Measurements from ENCODE around the gene KIAA0930.

DNA sequence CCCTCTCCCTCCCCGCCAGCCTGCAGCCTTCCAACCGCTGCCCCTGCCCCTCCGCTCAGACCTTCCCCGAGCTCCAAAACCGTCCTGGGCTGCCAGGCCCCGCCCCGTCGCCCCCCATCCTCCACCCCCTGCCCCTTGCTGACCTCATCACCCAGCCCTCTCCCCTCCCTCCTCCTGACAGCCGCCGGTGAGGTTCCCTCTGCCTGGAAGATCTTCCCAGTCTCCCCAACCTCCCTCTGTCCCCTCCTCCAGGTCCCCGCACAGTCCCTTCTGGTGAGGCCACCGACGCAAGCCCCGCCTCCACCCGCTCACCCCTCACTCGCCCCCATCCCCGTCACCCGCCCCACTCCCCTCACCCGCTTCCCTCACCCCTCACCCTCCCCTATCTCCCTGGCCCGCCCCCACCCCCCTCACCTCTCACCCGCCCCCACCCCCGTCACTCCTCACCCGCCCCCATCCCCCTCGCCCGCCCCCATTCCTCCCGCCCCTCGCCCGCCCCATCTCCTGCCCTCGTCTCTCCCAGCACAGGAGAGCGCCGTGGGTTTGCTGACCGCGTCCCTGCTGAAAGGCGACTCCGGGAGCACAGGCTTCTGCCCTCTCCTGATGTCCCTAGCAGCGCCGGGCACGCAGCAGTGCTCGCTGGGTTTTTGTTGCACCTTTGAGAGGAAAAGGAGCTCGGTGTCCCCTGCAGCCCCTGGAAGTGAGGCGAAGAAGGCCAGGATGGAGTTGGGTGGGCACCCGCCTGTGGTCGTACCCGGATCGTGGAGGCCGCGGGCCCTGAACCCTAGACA is 27.7 kb upstream of the KIAA0930 start:
- no peak for TF ChIP-seq FOXP2 (optimal IDR thresholded peaks at IDR 0.05; ENCODE audit: borderline replicate concordance, extremely low read depth, extremely low read length, insufficient read depth)
- no peak for TF ChIP-seq TAF1 (IDR thresholded peaks at IDR 0.05; ENCODE audit: borderline replicate concordance, insufficient read depth, low read length)
- TF ChIP-seq, protein P1, sequence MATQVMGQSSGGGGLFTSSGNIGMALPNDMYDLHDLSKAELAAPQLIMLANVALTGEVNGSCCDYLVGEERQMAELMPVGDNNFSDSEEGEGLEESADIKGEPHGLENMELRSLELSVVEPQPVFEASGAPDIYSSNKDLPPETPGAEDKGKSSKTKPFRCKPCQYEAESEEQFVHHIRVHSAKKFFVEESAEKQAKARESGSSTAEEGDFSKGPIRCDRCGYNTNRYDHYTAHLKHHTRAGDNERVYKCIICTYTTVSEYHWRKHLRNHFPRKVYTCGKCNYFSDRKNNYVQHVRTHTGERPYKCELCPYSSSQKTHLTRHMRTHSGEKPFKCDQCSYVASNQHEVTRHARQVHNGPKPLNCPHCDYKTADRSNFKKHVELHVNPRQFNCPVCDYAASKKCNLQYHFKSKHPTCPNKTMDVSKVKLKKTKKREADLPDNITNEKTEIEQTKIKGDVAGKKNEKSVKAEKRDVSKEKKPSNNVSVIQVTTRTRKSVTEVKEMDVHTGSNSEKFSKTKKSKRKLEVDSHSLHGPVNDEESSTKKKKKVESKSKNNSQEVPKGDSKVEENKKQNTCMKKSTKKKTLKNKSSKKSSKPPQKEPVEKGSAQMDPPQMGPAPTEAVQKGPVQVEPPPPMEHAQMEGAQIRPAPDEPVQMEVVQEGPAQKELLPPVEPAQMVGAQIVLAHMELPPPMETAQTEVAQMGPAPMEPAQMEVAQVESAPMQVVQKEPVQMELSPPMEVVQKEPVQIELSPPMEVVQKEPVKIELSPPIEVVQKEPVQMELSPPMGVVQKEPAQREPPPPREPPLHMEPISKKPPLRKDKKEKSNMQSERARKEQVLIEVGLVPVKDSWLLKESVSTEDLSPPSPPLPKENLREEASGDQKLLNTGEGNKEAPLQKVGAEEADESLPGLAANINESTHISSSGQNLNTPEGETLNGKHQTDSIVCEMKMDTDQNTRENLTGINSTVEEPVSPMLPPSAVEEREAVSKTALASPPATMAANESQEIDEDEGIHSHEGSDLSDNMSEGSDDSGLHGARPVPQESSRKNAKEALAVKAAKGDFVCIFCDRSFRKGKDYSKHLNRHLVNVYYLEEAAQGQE (IDR thresholded peaks at IDR 0.05; ENCODE audit: insufficient read depth in 1 of 2, low read depth in 2 of 2, low read length in 2 of 2), result no peak
- no peak for TF ChIP-seq SIN3A (IDR thresholded peaks at IDR 0.05; ENCODE audit: borderline replicate concordance, insufficient read depth, low read length)
